GM19193 (cell line): ENCODE results near the gene PI16.

Experiments
- POLR2A ChIP-seq: IDR thresholded peaks from 4 replicates; pipeline ENCODE4 v1.6.1; 2011; ENCODE audit not compliant: insufficient read depth, insufficient read length; ENCODE audit errors: extremely low read depth

PI16 gene

DNA sequence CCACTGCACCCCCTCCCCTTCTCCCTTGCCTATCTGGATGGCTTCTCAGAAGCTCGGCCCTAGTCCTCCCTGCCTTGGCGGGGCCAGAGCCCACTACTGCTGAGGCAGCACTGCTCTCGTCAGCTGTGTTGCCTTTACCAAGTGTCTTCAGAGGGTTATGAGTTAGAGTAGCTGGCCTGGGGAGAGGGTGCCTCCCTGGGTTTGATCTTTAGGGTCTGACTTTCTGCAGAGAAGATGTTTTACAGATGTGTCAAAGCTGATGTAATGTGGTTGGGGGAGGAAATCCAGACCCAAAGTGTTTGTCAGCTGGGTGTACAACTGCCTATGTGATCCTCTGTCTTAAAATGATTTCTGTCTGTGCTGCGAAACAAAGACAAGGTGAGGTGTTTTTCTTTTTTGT lies 30.4 kb upstream of the PI16 start:
- TF ChIP-seq POLR2A = no peak

DNA sequence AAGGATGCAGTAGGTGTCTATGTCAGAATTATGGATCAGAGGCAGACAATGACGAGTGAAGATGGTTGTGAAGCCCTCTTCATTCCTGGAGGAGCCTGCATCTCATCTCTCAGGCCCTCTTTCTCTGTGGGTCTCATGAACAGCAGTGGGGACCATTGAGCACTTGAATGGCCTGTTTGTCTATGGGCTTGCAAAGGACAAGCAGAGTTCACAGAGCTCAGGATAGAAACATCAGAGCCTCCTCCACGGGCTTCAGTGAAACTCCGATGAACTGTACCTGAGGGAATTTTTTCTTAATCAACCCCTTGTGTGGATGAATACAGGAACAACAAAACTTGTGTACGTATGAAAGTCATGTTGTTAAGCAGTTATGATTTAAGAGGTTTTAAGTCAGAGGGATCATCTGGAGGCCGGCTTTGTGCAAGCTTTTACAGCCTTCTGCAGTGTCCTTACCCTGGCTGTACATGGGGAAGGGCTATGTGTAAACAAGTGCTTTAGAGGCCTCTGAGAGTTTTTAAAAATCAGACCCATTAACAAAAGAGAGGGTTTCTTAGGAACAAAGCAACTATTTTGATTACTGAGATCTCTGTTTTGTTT lies 29.7 kb upstream of the PI16 start:
- TF ChIP-seq POLR2A = no peak

DNA sequence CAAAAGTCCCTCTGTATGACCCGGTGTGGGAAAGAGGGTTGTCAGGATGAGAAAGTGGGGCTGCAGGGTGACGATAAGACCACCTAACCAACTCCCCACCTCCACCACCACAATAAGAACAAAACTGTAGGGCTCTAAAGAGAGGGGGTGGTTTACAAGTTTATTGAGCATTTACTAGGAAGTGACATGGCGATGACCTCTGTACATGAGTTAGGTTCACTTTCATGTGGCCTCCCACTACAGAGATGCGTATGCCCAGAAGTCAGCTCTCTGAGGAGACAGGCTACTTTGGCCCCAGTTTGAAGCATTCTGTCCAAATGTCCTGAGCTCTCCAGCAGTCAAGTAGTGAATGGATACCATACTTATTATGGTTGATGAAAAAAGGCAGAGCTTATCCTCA lies 28.7 kb upstream of the PI16 start:
- TF ChIP-seq POLR2A = no peak

DNA sequence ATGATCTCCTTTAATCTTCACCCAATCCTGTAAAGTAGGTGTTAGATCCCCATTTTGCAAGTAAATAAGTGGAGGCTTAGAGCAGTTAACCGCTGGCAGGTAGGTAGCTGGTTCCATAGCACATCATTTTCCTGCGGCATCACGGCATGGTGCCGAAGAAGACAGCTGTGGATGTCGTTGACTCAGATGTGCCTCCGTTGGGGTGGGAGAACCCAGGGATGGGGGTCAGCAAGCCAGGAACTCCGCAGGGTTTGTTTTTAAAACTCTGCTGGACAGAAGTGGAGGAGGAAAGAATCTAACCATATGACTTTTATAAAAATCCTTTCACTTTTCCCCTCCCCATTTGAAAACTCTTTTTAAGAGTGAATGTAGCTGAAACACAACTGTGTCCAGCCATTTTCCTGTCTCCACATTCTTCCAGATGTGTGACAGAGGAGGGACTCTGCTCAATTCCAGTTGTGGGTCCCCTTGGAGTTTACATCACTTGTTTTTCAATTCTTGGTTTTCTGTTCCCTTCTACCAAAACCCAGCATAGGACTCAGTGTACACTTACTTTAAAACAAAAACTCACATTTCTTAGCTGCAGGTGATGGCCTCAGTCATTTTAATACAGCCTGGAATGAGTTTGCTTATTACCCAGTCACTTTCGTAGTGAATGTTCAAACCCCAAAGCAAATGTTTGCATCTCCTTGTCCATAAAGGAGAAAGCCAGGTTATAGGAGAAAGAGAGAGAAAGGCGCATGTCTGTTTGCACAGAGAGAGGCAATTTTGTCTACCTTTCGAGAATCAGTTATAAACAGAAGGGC lies 27.6 kb upstream of the PI16 start:
- TF ChIP-seq POLR2A = no peak

DNA sequence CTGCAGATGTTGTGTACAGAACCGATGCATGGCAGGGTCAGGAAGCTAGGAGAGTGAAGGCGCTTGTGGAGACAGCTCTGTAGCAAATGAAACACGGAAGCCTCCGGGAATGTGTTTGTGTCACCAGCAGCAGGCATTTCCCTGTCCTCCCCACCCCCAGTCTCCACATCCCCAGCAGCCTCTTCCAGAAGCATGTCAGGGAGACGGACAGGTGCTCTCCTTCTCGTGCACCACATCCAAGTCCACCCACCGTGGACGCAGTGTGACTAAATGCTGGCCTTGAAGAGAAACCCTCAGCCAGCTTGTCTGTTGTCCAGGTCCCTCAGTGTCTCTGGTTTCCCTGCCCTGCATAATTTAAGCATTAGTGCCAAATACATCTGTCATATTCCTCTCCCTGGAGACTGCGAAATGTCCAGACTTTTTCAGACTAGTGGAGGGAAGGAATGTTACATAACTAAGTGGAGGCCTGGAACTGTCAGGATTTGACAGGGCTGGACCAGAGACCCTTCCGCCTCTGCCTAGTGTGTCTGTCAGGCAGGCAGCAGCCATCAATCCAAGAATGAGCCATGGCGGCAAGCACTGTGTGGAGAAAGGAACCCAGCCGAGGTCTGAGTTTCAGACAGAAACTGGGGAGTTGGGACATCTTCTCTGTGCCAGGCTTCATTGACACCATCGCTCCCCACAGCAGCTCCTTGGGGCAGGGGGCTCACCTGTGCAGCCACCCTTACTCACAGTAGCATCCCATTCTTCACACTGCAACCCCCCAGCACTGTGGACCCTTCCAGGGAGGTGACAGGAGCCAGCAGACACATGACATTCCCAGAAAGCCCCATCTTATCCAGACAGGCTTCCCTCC lies 26.6 kb upstream of the PI16 start:
- TF ChIP-seq POLR2A = no peak

DNA sequence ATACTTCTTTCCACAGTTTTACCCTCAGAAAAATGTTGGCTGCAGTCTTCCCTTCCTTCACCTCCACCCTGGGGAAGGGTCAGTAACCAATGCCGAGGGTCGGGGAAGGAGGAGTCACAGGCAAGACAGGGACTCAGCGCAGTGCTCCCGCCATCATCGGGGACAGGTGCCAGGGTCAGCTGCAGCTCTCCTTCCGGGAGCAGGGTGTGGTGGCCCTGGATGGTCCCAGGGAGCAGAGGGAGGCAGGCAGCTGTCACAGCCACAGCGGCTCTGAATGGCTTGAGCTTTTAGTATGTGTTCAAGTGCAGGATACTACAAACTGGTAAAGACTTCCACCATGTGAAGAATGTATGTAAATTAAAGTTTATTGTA lies 26.0 kb upstream of the PI16 start:
- no peak for TF ChIP-seq POLR2A

DNA sequence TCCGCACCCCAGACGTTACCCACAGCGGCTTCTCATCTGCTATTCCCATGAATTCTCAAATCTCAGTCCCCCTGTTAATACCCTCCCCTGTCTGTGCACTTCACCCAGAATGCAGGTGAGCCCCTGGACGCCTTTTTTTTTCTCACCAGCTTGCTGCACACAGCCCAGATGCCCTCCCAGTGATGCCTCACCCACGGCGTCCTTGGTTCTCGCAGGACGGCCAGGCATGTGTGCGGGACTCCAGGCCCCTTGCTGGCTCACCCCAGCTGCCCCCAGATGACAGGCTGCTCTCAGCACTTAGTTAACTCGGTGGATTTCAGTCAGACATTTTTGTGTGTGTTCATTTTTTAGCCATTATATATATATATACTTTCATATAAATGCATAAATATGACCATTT lies 25.4 kb upstream of the PI16 start:
- no peak for TF ChIP-seq POLR2A

DNA sequence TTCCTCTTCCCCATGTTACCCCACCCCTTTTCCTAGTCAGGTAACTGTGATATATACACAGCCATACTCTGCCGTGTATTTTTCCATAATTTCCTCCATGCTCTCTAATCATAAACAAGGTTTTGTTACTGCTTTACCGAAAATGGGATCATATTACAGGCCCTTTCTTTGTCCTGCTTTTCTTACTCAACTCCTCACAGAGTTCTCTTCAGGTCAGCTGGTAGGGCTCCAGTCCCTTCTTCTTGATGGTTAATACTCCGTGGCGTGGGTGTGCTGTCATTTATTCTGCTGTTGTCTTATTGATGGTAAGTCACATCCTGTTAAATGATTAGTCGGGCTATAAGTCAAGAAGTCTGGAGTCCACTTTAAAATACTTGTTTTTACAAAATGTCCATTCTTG lies 24.9 kb upstream of the PI16 start:
- no peak for TF ChIP-seq POLR2A

DNA sequence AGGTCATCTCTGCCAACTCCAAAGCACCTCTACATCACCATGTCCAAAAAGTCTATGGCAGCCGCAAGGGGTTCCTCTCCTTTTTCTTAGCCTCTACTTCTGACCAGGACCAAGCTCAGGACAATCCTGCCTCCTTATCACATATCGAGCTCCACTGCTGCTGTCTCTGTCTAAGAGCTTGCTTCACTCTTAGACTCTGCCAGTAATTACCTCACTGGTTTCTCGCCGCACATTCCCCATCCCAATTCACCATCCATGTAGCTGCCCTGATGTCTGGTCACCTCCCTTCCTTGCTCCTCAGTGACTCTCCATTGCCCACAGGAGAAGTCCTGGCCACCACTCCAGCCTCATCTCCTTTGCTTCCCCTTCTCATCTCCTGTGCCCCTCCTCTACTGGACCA lies 24.1 kb upstream of the PI16 start:
- no peak for TF ChIP-seq POLR2A

DNA sequence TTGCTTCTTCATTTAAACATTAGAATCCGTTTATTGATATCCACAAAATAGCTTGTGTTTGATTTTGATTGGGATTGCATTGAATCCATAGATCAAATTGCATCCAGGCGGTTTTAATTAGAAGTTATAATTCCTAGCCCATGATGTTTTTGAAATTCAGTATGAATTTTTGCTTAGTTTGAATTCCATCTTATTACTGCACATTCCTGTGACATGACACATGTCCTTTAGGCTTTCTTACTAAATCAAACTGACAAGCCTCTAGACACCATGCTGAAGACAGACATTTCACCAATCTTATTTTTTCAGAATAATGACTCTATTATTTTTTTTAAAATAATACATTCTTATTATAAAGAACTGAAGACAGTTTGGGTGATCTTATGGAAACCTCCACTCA lies 21.4 kb upstream of the PI16 start:
- TF ChIP-seq POLR2A = no peak

DNA sequence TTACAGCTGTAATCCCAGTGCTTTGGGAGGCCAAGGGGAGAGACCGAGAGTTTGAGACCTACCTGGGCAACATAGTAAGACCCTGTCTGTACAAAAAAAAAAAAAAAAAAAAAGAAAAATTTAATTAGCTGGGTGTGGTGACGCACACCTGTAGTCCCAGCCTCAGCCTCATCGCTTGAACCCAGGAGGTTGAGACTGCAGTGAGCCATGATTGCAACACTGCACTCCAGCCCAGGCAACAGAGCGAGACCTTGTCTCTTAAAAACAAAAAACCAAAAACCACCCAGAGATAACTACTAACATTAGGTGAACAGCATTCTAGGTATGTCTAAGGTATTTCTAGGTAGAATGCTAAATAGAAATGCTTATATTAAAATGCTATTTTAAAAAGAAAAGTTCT lies 21.0 kb upstream of the PI16 start:
- TF ChIP-seq POLR2A = no peak

DNA sequence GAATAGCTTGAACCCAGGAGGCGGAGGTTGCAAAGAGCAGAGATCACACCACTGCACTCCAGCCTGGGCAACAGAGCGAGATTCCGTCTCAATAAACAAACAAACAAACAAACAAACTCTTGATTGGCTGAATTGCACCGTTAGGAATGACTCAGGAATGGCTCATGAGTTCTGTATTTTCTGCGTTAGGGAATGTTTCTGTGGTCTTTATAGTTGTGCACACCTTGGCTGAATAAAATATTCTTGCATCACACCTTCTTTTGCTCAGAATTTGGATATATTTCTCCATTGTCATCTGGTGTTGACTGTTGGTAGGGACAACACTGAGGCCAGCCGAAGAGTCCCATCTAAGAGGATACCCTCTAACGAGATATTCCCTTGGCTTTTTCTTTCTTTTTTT lies 19.6 kb upstream of the PI16 start:
- no peak for TF ChIP-seq POLR2A

DNA sequence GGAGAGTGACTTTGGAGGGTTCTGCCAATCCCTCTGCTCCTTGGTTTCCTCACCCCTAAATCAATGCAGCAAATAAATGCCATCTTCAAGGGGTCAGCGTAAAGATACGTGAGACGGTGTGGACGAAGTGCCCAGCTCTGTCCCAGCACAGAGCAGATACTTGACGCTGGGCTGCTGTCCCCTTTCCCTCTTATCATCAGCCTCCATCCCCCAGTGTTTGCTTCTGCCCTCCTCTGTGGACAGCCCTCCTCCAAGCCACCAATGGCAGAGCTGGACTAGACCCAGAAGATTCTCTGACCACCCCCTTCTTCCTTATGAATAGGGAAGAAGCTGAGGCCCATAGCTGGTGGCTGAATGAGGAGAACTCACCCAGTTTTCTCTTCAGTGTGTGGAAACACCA lies 17.7 kb upstream of the PI16 start:
- TF ChIP-seq POLR2A = no peak

DNA sequence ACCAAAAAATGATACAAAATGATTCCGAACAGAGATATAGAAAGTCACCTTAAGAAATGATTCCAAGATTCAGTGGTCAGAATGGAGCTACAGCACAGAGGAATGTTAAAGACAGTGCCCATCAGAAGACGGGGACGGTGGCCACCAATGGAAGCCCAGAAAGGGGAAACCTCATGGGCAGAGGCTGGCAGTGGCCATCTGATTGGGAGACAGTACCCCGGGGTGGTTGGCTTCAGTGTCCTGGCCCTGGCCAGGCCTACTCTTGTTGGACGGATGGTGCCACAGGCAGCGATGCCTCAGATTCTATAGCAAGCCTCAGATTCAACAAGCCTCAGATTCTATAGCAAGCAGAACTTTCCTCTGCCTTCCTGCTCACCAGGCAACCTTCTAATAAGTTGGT lies 16.6 kb upstream of the PI16 start:
- TF ChIP-seq POLR2A = no peak

DNA sequence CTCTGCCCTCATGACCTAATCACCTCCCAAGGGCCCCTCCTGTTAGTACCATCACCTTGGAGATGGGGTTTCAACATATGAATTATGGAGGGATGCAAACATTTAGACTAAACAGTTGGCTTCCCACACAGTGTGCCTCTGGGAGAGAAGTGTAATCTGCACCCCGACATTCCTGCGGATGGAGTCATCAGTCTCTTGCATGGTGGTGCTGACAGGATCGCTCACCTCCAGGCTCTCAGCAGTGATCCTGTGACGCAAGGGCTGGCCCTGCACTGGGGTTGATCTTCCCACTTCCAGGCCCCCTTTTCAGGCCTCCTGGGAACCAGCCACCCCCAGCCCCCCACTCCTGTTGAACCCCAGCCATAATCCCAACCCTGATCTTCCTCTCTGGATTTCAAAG lies 16.0 kb upstream of the PI16 start:
- TF ChIP-seq POLR2A = no peak

DNA sequence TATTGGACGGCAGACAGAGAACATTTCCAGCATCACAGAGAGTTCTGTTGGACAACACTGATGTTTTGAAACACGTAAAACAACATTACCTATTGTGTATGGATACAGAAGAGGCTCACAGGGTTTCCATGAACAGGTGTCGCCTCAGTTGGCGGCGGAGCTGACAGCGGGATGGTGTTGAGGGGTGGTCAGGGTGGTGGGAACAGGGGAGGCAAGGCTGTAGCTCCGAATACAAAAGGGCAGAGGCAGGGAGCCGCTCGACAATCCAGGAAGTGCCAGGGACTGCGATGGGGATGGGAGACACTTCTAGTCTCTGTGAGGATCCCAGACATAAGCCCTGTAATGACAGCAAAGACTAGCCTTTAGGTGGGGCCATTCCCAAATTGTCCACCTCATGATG lies 14.5 kb upstream of the PI16 start:
- no peak for TF ChIP-seq POLR2A
